Osteoblast (primary cell): Measurements from ENCODE around the gene NELFB. TPM values are rescaled to one million over a fixed set of nuclear protein-coding genes. Genes with fewer than 3 reads are reported as not detected.

Source experiments
- DNase-seq: peaks from one replicate; pipeline ENCODE4 v3.0.0; 2011; ENCODE audit warnings: low spot score, mixed read lengths; ENCODE audit not compliant: insufficient read length; ENCODE audit errors: missing footprints
- H2AFZ ChIP-seq: 2 replicates; pipeline ENCODE4 v1.6.0; 2011; ENCODE audit warnings: mild to moderate bottlenecking, low read length
- H3K27ac ChIP-seq: 2 replicates; pipeline ENCODE4 v1.5.1; 2011; ENCODE audit warnings: mild to moderate bottlenecking, low read depth, low read length, moderate library complexity
- H3K27me3 ChIP-seq: 2 replicates; pipeline ENCODE4 v1.6.0; 2012; ENCODE audit warnings: mild to moderate bottlenecking, control low read depth, inconsistent platforms, low read length, moderate library complexity; ENCODE audit not compliant: insufficient read depth
- H3K36me3 ChIP-seq: 2 replicates; pipeline ENCODE4 v1.5.1; 2011; ENCODE audit warnings: mild to moderate bottlenecking, low read length, control low read depth, moderate library complexity; ENCODE audit not compliant: insufficient read depth
- H3K4me1 ChIP-seq: 2 replicates; pipeline ENCODE4 v1.5.1; 2011; ENCODE audit warnings: mild to moderate bottlenecking, low read length, control low read depth, moderate library complexity; ENCODE audit not compliant: insufficient read depth
- H3K4me2 ChIP-seq: 2 replicates; pipeline ENCODE4 v1.6.0; 2011; ENCODE audit warnings: mild to moderate bottlenecking, low read length; ENCODE audit not compliant: insufficient read depth
- H3K4me3 ChIP-seq: fragments of 200-600 bp; sonication (generic); 3 replicates; pipeline ENCODE4 v1.5.1; 2012; ENCODE audit warnings: mild to moderate bottlenecking, low read length, inconsistent platforms; ENCODE audit not compliant: insufficient read depth
- H3K79me2 ChIP-seq: 2 replicates; pipeline ENCODE4 v1.6.0; 2012; ENCODE audit warnings: mild to moderate bottlenecking, low read length, control low read depth, inconsistent platforms; ENCODE audit not compliant: insufficient read depth
- H3K9me3 ChIP-seq: 2 replicates; pipeline ENCODE4 v1.5.1; 2011; ENCODE audit warnings: low read depth, low read length, control low read depth
- H4K20me1 ChIP-seq: 2 replicates; pipeline ENCODE4 v1.6.0; 2012; ENCODE audit warnings: mild to moderate bottlenecking, low read length, control low read depth; ENCODE audit not compliant: insufficient read depth
- CTCF ChIP-seq: IDR thresholded peaks from 2 replicates; pipeline ENCODE4 v1.5.1; 2011; ENCODE audit warnings: mild to moderate bottlenecking, low read depth, low read length, moderate library complexity; ENCODE audit errors: extremely low read depth
- total RNA-seq: library from RNA; depleted of rRNA; stranded (reverse); fragments of >200 nt; gene quantifications from 2 replicates; pipeline ENCODE4 v1.2.3, GENCODE V29; 2012

NELFB gene
- total RNA-seq, 1 donor, result 47.4 TPM

GRCh38 chr9:137280474-137281344 is 25.6 kb downstream of the NELFB start:
- H3K27ac ChIP-seq, result no peak overlapping the region
- peaks cover 16% of the 10 kb centered on the region for H3K4me1 ChIP-seq
- no peaks in the 10 kb centered on the region for H3K9me3 ChIP-seq
- no peak overlapping the region for H2AFZ ChIP-seq
- H3K4me2 ChIP-seq, result peak overlapping the region; percentile 18
- no peaks in the 10 kb centered on the region for H4K20me1 ChIP-seq
- peaks cover 4% of the 10 kb centered on the region for H3K36me3 ChIP-seq
- H3K79me2 ChIP-seq, result peaks cover 16% of the 10 kb centered on the region
- H3K4me3 ChIP-seq, result peak overlapping the region; percentile 40
- no peak for TF ChIP-seq CTCF
- DNase-seq, result peak; percentile 93
- H3K27me3 ChIP-seq, result no peaks in the 10 kb centered on the region

GRCh38 chr9:137281345-137282116 is 26.4 kb downstream of the NELFB start:
- H4K20me1 ChIP-seq, result no peaks in the 10 kb centered on the region
- peak; percentile 70 for DNase-seq
- H3K4me2 ChIP-seq, result peak overlapping the region; percentile 18
- H3K9me3 ChIP-seq, result no peaks in the 10 kb centered on the region
- peaks cover 16% of the 10 kb centered on the region for H3K79me2 ChIP-seq
- H3K4me3 ChIP-seq, result no peak overlapping the region
- no peak overlapping the region for H2AFZ ChIP-seq
- peaks cover 13% of the 10 kb centered on the region for H3K4me1 ChIP-seq
- peaks cover 4% of the 10 kb centered on the region for H3K36me3 ChIP-seq
- H3K27ac ChIP-seq, result no peak overlapping the region
- H3K27me3 ChIP-seq, result no peaks in the 10 kb centered on the region
- TF ChIP-seq CTCF, result no peak

GRCh38 chr9:137286975-137287383 is 31.9 kb downstream of the NELFB start:
- H3K9me3 ChIP-seq, result no peaks in the 10 kb centered on the region
- no peak overlapping the region for H3K27ac ChIP-seq
- H3K4me2 ChIP-seq, result no peak overlapping the region
- no peaks in the 10 kb centered on the region for H3K79me2 ChIP-seq
- no peak overlapping the region for H2AFZ ChIP-seq
- peak; percentile 49 for TF ChIP-seq CTCF
- DNase-seq, result peak; percentile 97
- H3K4me1 ChIP-seq, result no peaks in the 10 kb centered on the region
- no peak overlapping the region for H3K4me3 ChIP-seq
- no peaks in the 10 kb centered on the region for H4K20me1 ChIP-seq
- H3K27me3 ChIP-seq, result no peaks in the 10 kb centered on the region
- H3K36me3 ChIP-seq, result no peaks in the 10 kb centered on the region

DNA sequence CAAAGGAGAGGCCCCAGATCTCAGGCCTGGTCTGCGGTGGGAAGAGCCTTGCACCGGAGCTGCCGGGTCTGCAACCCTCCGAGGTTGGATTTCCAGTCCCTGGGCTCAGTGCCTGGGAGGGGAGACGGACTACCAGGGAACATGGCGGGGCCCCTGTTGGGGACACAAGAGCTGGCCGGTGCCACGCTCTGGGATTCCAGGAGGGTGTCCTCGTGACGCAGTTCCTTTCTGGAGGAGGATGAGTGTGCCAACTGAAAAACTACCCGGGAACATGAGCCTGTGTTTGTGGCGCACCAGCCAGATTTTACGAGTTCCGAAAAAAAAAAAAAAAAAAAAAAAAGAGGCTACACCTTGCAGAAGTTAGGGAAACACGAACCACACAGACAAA is 38.0 kb downstream of the NELFB start:
- peaks cover 3% of the 10 kb centered on the region for H3K9me3 ChIP-seq
- TF ChIP-seq CTCF, result no peak
- H3K4me3 ChIP-seq, result no peak overlapping the region
- peaks cover 27% of the 10 kb centered on the region for H3K27me3 ChIP-seq
- DNase-seq, result no peak
- H3K4me1 ChIP-seq, result peaks cover 4% of the 10 kb centered on the region
- H4K20me1 ChIP-seq, result peaks cover 3% of the 10 kb centered on the region
- H3K36me3 ChIP-seq, result no peaks in the 10 kb centered on the region
- no peaks in the 10 kb centered on the region for H3K79me2 ChIP-seq
- no peak overlapping the region for H2AFZ ChIP-seq
- no peak overlapping the region for H3K4me2 ChIP-seq
- no peak overlapping the region for H3K27ac ChIP-seq
